Measurements from ENCODE around the gene FGB. TPM values are rescaled to one million over a fixed set of nuclear protein-coding genes. Genes with fewer than 3 reads are reported as not detected.

FGB gene
- total RNA-seq, 1 donor from 2014 or later = not detected

GRCh38 chr4:154616731-154617130 lies 53.9 kb downstream of the FGB start:
- H2AFZ ChIP-seq (replicated peaks) = no peak overlapping the region
- no peak for TF ChIP-seq CTCF (IDR thresholded peaks at IDR 0.05)
- no peak for TF ChIP-seq EZH2phosphoT487 (IDR thresholded peaks at IDR 0.05)
- no peak for TF ChIP-seq EZH2 (IDR thresholded peaks at IDR 0.05)
- H3K4me3 ChIP-seq = no peak overlapping the region
- no peak overlapping the region for H3K4me2 ChIP-seq
- no peak overlapping the region for H3K27ac Mint-ChIP-seq
- no peaks in the 10 kb centered on the region for H3K36me3 ChIP-seq
- no peaks in the 10 kb centered on the region for H3K4me1 ChIP-seq
- no peaks in the 10 kb centered on the region for H3K27me3 ChIP-seq
- H3K9ac ChIP-seq = no peak overlapping the region
- H3F3A ChIP-seq (ENCODE audit: low read depth) = no peaks in the 10 kb centered on the region
- H3K4me1 Mint-ChIP-seq = no peaks in the 10 kb centered on the region
- H3K9me3 ChIP-seq (ENCODE audit: low read depth) = no peaks in the 10 kb centered on the region
- H4K20me1 ChIP-seq (ENCODE audit: low read depth) = no peaks in the 10 kb centered on the region
- no peaks in the 10 kb centered on the region for H3K9me3 Mint-ChIP-seq
- H3K27ac ChIP-seq = no peak overlapping the region
- peaks cover 1% of the 10 kb centered on the region for H3K27me3 Mint-ChIP-seq (ENCODE audit: insufficient read depth, low read depth)
- no peaks in the 10 kb centered on the region for H3K36me3 Mint-ChIP-seq
- DNase-seq (ENCODE audit: low spot score) = no peak
- H3K4me3 Mint-ChIP-seq = no peak overlapping the region
- H3K79me2 ChIP-seq (ENCODE audit: low read depth) = no peaks in the 10 kb centered on the region

- no peak overlapping the region for H3K27ac Mint-ChIP-seq
- no peak for TF ChIP-seq CTCF (IDR thresholded peaks at IDR 0.05)
- TF ChIP-seq EZH2 (IDR thresholded peaks at IDR 0.05) = no peak
- no peak for TF ChIP-seq EZH2phosphoT487 (IDR thresholded peaks at IDR 0.05)
- no peak overlapping the region for H3K4me3 Mint-ChIP-seq
- H3K36me3 Mint-ChIP-seq = no peaks in the 10 kb centered on the region
- no peaks in the 10 kb centered on the region for H3K4me1 Mint-ChIP-seq
- Histone ChIP-seq H3K9me3 (ENCODE audit: low read depth) (no peaks in the 10 kb centered on the region), H3K79me2 (ENCODE audit: low read depth) (no peaks in the 10 kb centered on the region), H2AFZ (replicated peaks) (no peak overlapping the region), H3K4me2 (no peak overlapping the region), H3K4me1 (no peaks in the 10 kb centered on the region), H3K27ac (no peak overlapping the region), H3K4me3 (no peak overlapping the region), H4K20me1 (ENCODE audit: low read depth) (no peaks in the 10 kb centered on the region), H3K36me3 (no peaks in the 10 kb centered on the region), H3K9ac (no peak overlapping the region), H3K27me3 (no peaks in the 10 kb centered on the region), H3F3A (ENCODE audit: low read depth) (no peaks in the 10 kb centered on the region)
- no peaks in the 10 kb centered on the region for H3K9me3 Mint-ChIP-seq
- peaks cover 2% of the 10 kb centered on the region for H3K27me3 Mint-ChIP-seq (ENCODE audit: insufficient read depth, low read depth)
- no peak for DNase-seq (ENCODE audit: low spot score)
Observed at GRCh38 chr4:154617820-154618317, 55.1 kb downstream of the FGB start.

- H3K4me3 ChIP-seq = no peak overlapping the region
- H3K9ac ChIP-seq = no peak overlapping the region
- no peaks in the 10 kb centered on the region for H4K20me1 ChIP-seq (ENCODE audit: low read depth)
- H3K9me3 Mint-ChIP-seq = no peaks in the 10 kb centered on the region
- H3K9me3 ChIP-seq (ENCODE audit: low read depth) = no peaks in the 10 kb centered on the region
- no peaks in the 10 kb centered on the region for H3K79me2 ChIP-seq (ENCODE audit: low read depth)
- peak; percentile 70 for DNase-seq (ENCODE audit: low spot score)
- peaks cover 2% of the 10 kb centered on the region for H3K27me3 Mint-ChIP-seq (ENCODE audit: insufficient read depth, low read depth)
- TF ChIP-seq EZH2 (IDR thresholded peaks at IDR 0.05) (no peak), CTCF (IDR thresholded peaks at IDR 0.05) (peak; percentile 85)
- no peak overlapping the region for H3K27ac ChIP-seq
- no peaks in the 10 kb centered on the region for H3K4me1 Mint-ChIP-seq
- no peaks in the 10 kb centered on the region for H3K27me3 ChIP-seq
- H3K4me3 Mint-ChIP-seq = no peak overlapping the region
- H2AFZ ChIP-seq (replicated peaks) = no peak overlapping the region
- no peak overlapping the region for H3K27ac Mint-ChIP-seq
- no peaks in the 10 kb centered on the region for H3K36me3 Mint-ChIP-seq
- H3K36me3 ChIP-seq = no peaks in the 10 kb centered on the region
- H3F3A ChIP-seq (ENCODE audit: low read depth) = no peaks in the 10 kb centered on the region
- H3K4me1 ChIP-seq = no peaks in the 10 kb centered on the region
- no peak overlapping the region for H3K4me2 ChIP-seq
Observed at GRCh38 chr4:154618708-154619315, 56.0 kb downstream of the FGB start.
